K562 (cell line): Measurements from ENCODE around the gene SLC16A10. TPM values are rescaled to one million over a fixed set of nuclear protein-coding genes. Genes with fewer than 3 reads are reported as not detected.

Source experiments
- ATAC-seq: fragments of 200-7000 bp; cut with Tn5 transposase; 3 replicates; pipeline ENCODE4 v1.9.1; 2020; ENCODE audit warnings: moderate library complexity
- BruUV-seq: library from RNA; stranded (reverse); fragments of 400-500 nt; replicated peaks from 2 replicates; lab custom pipeline; 2021; lab: Mats Ljungman, UMichigan
- CTCF ChIA-PET: fragments of 300-600 bp; formaldehyde crosslinking; extraction: SDS; loops from one replicate; lab custom pipeline; 2021; ENCODE audit warnings: low intra/inter-chr PET ratio; lab: Yijun Ruan, JAX
- POLR2A ChIA-PET: fragments of 300-600, 350-650 bp; sonication (Branson Sonifier 250); formaldehyde crosslinking; extraction: SDS; loops from one replicate; lab custom pipeline; 2021; ENCODE audit warnings: antibody characterized with exemption, inconsistent platforms; lab: Yijun Ruan, JAX
- DNase-seq, 4 experiments: peaks; one replicate each; pipeline versions ENCODE4 v3.0.0 to v3.0.0-alpha.2; 2011 to 2018; ENCODE audit warnings: low spot score in 3 of 4, mixed read lengths in 3 of 4; ENCODE audit errors: extremely low read depth in 1 of 4
- FAIRE-seq: peaks from 2 replicates; lab custom pipeline; 2011; peaks lifted over from hg19 to GRCh38; lab: Jason Lieb, UNC
- H2AFZ ChIP-seq: 2 replicates; pipeline ENCODE4 v1.6.0; 2011; ENCODE audit warnings: low read depth, low read length, control low read depth, inconsistent platforms
- H3K27ac ChIP-seq: fragments of 200-600 bp; 3 replicates; pipeline ENCODE4 v1.8.0; 2011; ENCODE audit warnings: low read depth, mild to moderate bottlenecking, control low read depth, inconsistent platforms, low read length, moderate library complexity, mixed read lengths; ENCODE audit errors: extremely low read depth
- H3K27me3 ChIP-seq, 2 experiments: fragments of 300-600 bp in 1 of 2; 2 replicates in 1 of 2; 3 replicates in 1 of 2; pipeline versions ENCODE4 v1.6.0 to v1.8.0; 2011; ENCODE audit warnings: inconsistent platforms in 2 of 2, low read length in 2 of 2, mild to moderate bottlenecking in 1 of 2, mixed read lengths in 1 of 2, moderate library complexity in 1 of 2; ENCODE audit not compliant: control insufficient read depth in 2 of 2, insufficient read depth in 2 of 2
- H3K36me3 ChIP-seq: fragments of 300-600 bp; 3 replicates; pipeline ENCODE4 v1.8.0; 2011; ENCODE audit warnings: mild to moderate bottlenecking, low read length, inconsistent platforms; ENCODE audit not compliant: control insufficient read depth, insufficient read depth
- H3K4me1 ChIP-seq, 2 experiments: fragments of 200-600 bp in 1 of 2; replicated peaks in 1 of 2; 2 replicates in 1 of 2; 3 replicates in 1 of 2; pipeline versions ENCODE4 v1.5.1 to v1.8.0; 2011; ENCODE audit warnings: inconsistent platforms in 2 of 2, low read length in 2 of 2, mild to moderate bottlenecking in 1 of 2, mixed read lengths in 1 of 2, moderate library complexity in 1 of 2; ENCODE audit not compliant: control insufficient read depth in 2 of 2, insufficient read depth in 2 of 2
- H3K4me2 ChIP-seq: 2 replicates; pipeline ENCODE4 v1.6.1; 2011; ENCODE audit warnings: low read length, control low read depth, inconsistent platforms, mixed read lengths; ENCODE audit not compliant: insufficient read depth
- H3K4me3 ChIP-seq: fragments of 200-600 bp; sonication (generic), shearing (Covaris generic); 2 replicates; pipeline ENCODE4 v1.5.1; 2016; ENCODE audit warnings: control low read depth, inconsistent platforms
- H3K79me2 ChIP-seq: fragments of 200-600 bp; 3 replicates; pipeline ENCODE4 v1.8.0; 2011; ENCODE audit warnings: low read length, inconsistent platforms; ENCODE audit not compliant: control insufficient read depth, insufficient read depth
- H3K9ac ChIP-seq, 2 experiments: 2 replicates each; pipeline versions ENCODE4 v1.6.0 to v1.6.1; 2011; ENCODE audit warnings: low read depth in 2 of 2, low read length in 2 of 2, control low read depth in 1 of 2, inconsistent platforms in 1 of 2, mild to moderate bottlenecking in 1 of 2, mixed read lengths in 1 of 2; ENCODE audit not compliant: insufficient read depth in 1 of 2
- H3K9me1 ChIP-seq: one replicate; pipeline ENCODE4 v1.6.0; 2011; ENCODE audit warnings: inconsistent platforms, mild to moderate bottlenecking, low read length, moderate library complexity; ENCODE audit not compliant: control insufficient read depth, insufficient read depth
- H3K9me3 ChIP-seq: replicated peaks from 2 replicates; pipeline ENCODE4 v1.5.1; 2011; ENCODE audit warnings: low read depth, low read length, inconsistent platforms; ENCODE audit not compliant: control insufficient read depth, insufficient read depth
- H4K20me1 ChIP-seq: replicated peaks from 2 replicates; pipeline ENCODE4 v1.6.1; 2011; ENCODE audit warnings: low read length, inconsistent platforms, mixed read lengths; ENCODE audit not compliant: control insufficient read depth, insufficient read depth
- BCL6 ChIP-seq: fragments of 250-450 bp; sonication (Bioruptor Pico); IDR thresholded peaks from 2 replicates; pipeline ENCODE4 v1.4.0; 2020
- TAF7 ChIP-seq: fragments of 450-650 bp; IDR thresholded peaks from 2 replicates; pipeline ENCODE4 v1.6.1; 2016; ENCODE audit warnings: missing genetic modification characterization, missing compliant biosample characterization
- TOE1 ChIP-seq, 2 experiments: fragments of 450-650 bp in 1 of 2; sonication (generic) in 1 of 2; formaldehyde crosslinking in 1 of 2; IDR thresholded peaks; 2 replicates each; pipeline versions ENCODE4 v1.7.1 to v1.8.0; 2016 to 2022; ENCODE audit warnings: borderline replicate concordance in 2 of 2, mild to moderate bottlenecking in 2 of 2, antibody characterized with exemption in 1 of 2, inconsistent platforms in 1 of 2, low read depth in 1 of 2, missing genetic modification reagents in 1 of 2, moderate library complexity in 1 of 2
- ZNF197 ChIP-seq: fragments of 200-800 bp; sonication (Bioruptor generic); IDR thresholded peaks from 2 replicates; pipeline ENCODE4 v1.6.1; 2016; ENCODE audit warnings: low read depth, missing genetic modification characterization, missing compliant biosample characterization
- WGBS: fragments of 100-300 bp; shearing (Covaris generic); methylation state at CpG from one replicate; pipeline ENCODE4 v1.1.6; 2016; ENCODE audit warnings: low coverage, mixed read lengths; ENCODE audit not compliant: insufficient coverage; ENCODE audit errors: missing lambda C conversion rate; 5-methylcytosine and 5-hydroxymethylcytosine counted together
- in situ Hi-C: fragments of 300-500 bp; cut with MboI; formaldehyde crosslinking; loops from 4 replicates; pipeline ENCODE4 v1.15.0; 2018; ENCODE audit warnings: inconsistent platforms, mixed read lengths
- intact Hi-C: fragments of 100-400 bp; cut with micrococcal nuclease; formaldehyde crosslinking; loops from 2 replicates; pipeline ENCODE4 v1.14.2; 2022
- polyA plus RNA-seq, 8 experiments: library from polyadenylated mRNA; depleted of rRNA in 4 of 8; stranded (reverse) in 5 of 8; unstranded in 3 of 8; fragments of >200 nt; fragmentation: Nextera tagmentation in 2 of 8; fragmentation: Illumina TruSeq in 1 of 8; extraction: Ambion mirVana in 2 of 8; extraction: Trizol in 1 of 8; gene quantifications; 2 replicates each; pipeline versions ENCODE4 v1.2.1 to v1.2.3, GENCODE V29; 2011 to 2014; ENCODE audit warnings: inconsistent platforms in 1 of 8, missing spikeins in 1 of 8
- total RNA-seq, 7 experiments: library from RNA; depleted of rRNA in 6 of 7; stranded (reverse); fragments of >200 nt in 6 of 7; fragmentation: Illumina TruSeq in 2 of 7; extraction: Trizol in 2 of 7; gene quantifications; 2 replicates each; pipeline versions ENCODE4 v1.2.1 to v1.2.3, GENCODE V29; 2011 to 2021; ENCODE audit warnings: low replicate concordance in 1 of 7
- TF ChIP-seq, protein P1 (sequence below): fragments of 250-450 bp; sonication (Bioruptor Pico); IDR thresholded peaks from 2 replicates; pipeline ENCODE4 v1.9.0; 2021; ENCODE audit warnings: mild to moderate bottlenecking, inconsistent platforms
- TF ChIP-seq, protein P2 (sequence below): sonication (generic); formaldehyde crosslinking; IDR thresholded peaks from 2 replicates; pipeline ENCODE4 v1.8.1; 2023; ENCODE audit warnings: mild to moderate bottlenecking, missing genetic modification reagents

Gene SLC16A10
- total and polyA plus RNA-seq, 9 of the 15 experiments (the other 6 are each of a cell fraction or from before 2014, with no cell fraction given) = 0.02 to 0.54 (median 0.24) TPM; not detected in 4

DNA sequence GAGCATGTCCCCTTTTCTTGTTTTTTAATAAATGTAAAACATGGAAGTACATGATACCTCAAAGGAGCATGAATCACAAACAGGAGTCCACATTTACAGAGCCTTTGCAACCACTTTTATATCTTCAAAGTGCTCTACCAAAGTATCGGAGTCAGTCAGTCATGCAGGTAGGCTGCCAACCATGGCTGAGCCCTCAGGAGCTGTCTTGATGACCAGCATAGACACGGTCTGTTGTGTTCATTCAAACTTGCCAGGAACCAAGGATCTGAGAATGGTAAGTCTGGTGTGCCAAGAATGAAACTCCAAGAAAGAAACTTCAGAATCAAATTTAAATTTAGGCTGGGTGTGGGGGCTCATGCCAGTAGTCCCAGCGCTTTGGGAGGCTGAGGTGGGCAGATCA lies 111.5 kb downstream of the SLC16A10 start:
- H3K9me3 ChIP-seq = no peaks in the 10 kb centered on the region
- peaks cover 0 to 10% of the 10 kb centered on the region in 2 experiments; a peak in 2 of 5 replicates for H3K27me3 ChIP-seq
- intact Hi-C loops = no loop called here
- no peak overlapping the region for H3K4me2 ChIP-seq
- WGBS = 7% methylated on average over 3 of the region's 3 CpGs
- H2AFZ ChIP-seq = no peak overlapping the region
- no peaks in the 10 kb centered on the region for H4K20me1 ChIP-seq
- DNase-seq = no peak
- no peaks in the 10 kb centered on the region for H3K9me1 ChIP-seq
- H3K27ac ChIP-seq = no peak overlapping the region
- TF ChIP-seq, protein P1, sequence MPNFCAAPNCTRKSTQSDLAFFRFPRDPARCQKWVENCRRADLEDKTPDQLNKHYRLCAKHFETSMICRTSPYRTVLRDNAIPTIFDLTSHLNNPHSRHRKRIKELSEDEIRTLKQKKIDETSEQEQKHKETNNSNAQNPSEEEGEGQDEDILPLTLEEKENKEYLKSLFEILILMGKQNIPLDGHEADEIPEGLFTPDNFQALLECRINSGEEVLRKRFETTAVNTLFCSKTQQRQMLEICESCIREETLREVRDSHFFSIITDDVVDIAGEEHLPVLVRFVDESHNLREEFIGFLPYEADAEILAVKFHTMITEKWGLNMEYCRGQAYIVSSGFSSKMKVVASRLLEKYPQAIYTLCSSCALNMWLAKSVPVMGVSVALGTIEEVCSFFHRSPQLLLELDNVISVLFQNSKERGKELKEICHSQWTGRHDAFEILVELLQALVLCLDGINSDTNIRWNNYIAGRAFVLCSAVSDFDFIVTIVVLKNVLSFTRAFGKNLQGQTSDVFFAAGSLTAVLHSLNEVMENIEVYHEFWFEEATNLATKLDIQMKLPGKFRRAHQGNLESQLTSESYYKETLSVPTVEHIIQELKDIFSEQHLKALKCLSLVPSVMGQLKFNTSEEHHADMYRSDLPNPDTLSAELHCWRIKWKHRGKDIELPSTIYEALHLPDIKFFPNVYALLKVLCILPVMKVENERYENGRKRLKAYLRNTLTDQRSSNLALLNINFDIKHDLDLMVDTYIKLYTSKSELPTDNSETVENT = no peak
- TF ChIP-seq, protein P2, sequence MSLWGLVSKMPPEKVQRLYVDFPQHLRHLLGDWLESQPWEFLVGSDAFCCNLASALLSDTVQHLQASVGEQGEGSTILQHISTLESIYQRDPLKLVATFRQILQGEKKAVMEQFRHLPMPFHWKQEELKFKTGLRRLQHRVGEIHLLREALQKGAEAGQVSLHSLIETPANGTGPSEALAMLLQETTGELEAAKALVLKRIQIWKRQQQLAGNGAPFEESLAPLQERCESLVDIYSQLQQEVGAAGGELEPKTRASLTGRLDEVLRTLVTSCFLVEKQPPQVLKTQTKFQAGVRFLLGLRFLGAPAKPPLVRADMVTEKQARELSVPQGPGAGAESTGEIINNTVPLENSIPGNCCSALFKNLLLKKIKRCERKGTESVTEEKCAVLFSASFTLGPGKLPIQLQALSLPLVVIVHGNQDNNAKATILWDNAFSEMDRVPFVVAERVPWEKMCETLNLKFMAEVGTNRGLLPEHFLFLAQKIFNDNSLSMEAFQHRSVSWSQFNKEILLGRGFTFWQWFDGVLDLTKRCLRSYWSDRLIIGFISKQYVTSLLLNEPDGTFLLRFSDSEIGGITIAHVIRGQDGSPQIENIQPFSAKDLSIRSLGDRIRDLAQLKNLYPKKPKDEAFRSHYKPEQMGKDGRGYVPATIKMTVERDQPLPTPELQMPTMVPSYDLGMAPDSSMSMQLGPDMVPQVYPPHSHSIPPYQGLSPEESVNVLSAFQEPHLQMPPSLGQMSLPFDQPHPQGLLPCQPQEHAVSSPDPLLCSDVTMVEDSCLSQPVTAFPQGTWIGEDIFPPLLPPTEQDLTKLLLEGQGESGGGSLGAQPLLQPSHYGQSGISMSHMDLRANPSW (CRISPR knock-in tag) = no peak
- TF ChIP-seq TAF7 (no peak), BCL6 (CRISPR knock-in tag) (no peak), ZNF197 (CRISPR knock-in tag) (no peak), TOE1 (IDR thresholded peaks at IDR 0.05; ENCODE audit: borderline replicate concordance) (no peak), TOE1 (CRISPR knock-in tag; IDR thresholded peaks at IDR 0.05; ENCODE audit: borderline replicate concordance, low read depth) (no peak)
- TF ChIP-seq, all 486 proteins: peak for 0
- ChIA-PET CTCF (no interaction called here), POLR2A (no interaction called here)
- BruUV-seq = no TSS peak
- Histone ChIP-seq H3K9ac (no peak overlapping the region), H3K4me1 (peaks cover 0 to 3% of the 10 kb centered on the region in 2 experiments; a peak in 2 of 5 replicates), H3K4me3 (no peak overlapping the region), H3K36me3 (no peaks in the 10 kb centered on the region), H3K79me2 (no peaks in the 10 kb centered on the region)
- no peak for FAIRE-seq
- in situ Hi-C loops = no loop called here
- no peak for ATAC-seq
